DND-41 (cell line): ENCODE results near the gene MAPRE3.

Experiments
- ATAC-seq: fragments of 200-7000 bp; cut with Tn5 transposase; 3 replicates; pipeline ENCODE4 v1.9.1; 2021; ENCODE audit warnings: low read depth; ENCODE audit not compliant: insufficient read depth
- DNase-seq: peaks from one replicate; pipeline ENCODE4 v3.0.0-alpha.2; 2020
- H2AFZ ChIP-seq: 2 replicates; pipeline ENCODE4 v1.6.0; 2012; ENCODE audit warnings: low read depth, low read length
- H3K27ac ChIP-seq: 2 replicates; pipeline ENCODE4 v1.5.1; 2012; ENCODE audit warnings: low read length, inconsistent platforms
- H3K27me3 ChIP-seq: fragments of 200-600 bp; sonication (generic); 2 replicates; pipeline ENCODE4 v1.6.0; 2012; ENCODE audit warnings: low read length, mild to moderate bottlenecking, inconsistent platforms; ENCODE audit not compliant: insufficient read depth, poor library complexity
- H3K36me3 ChIP-seq: 2 replicates; pipeline ENCODE4 v1.5.1; 2012; ENCODE audit warnings: low read length, inconsistent platforms; ENCODE audit not compliant: insufficient read depth
- H3K4me1 ChIP-seq: 2 replicates; pipeline ENCODE4 v1.5.1; 2012; ENCODE audit warnings: mild to moderate bottlenecking, low read length; ENCODE audit not compliant: insufficient read depth
- H3K4me2 ChIP-seq: 2 replicates; pipeline ENCODE4 v1.6.0; 2012; ENCODE audit warnings: mild to moderate bottlenecking, moderate library complexity, low read length, inconsistent platforms; ENCODE audit not compliant: insufficient read depth
- H3K4me3 ChIP-seq, 2 experiments: fragments of 200-600 bp in 1 of 2; shearing (Covaris generic) in 1 of 2; 2 replicates each; pipeline ENCODE4 v1.5.1; 2012 to 2016; ENCODE audit warnings: inconsistent platforms in 2 of 2, low read length in 2 of 2, mild to moderate bottlenecking in 2 of 2, low read depth in 1 of 2, moderate library complexity in 1 of 2
- H3K79me2 ChIP-seq: 2 replicates; pipeline ENCODE4 v1.6.0; 2012; ENCODE audit warnings: low read length, inconsistent platforms; ENCODE audit not compliant: insufficient read depth
- H3K9ac ChIP-seq: 2 replicates; pipeline ENCODE4 v1.6.0; 2012; ENCODE audit warnings: low read depth, mild to moderate bottlenecking, inconsistent platforms, low read length, moderate library complexity
- H3K9me3 ChIP-seq: 2 replicates; pipeline ENCODE4 v1.5.1; 2012; ENCODE audit warnings: low read length, moderate library complexity, mild to moderate bottlenecking, inconsistent platforms; ENCODE audit not compliant: insufficient read depth, severe bottlenecking
- H4K20me1 ChIP-seq: 2 replicates; pipeline ENCODE4 v1.6.0; 2012; ENCODE audit warnings: low read length; ENCODE audit not compliant: insufficient read depth
- EZH2 ChIP-seq: IDR thresholded peaks from 3 replicates; pipeline ENCODE4 v1.6.1; 2012; ENCODE audit warnings: borderline replicate concordance, low read depth, mild to moderate bottlenecking, moderate library complexity, low read length, inconsistent platforms; ENCODE audit not compliant: severe bottlenecking
- TF ChIP-seq, protein P1 (sequence below): IDR thresholded peaks from 2 replicates; pipeline ENCODE4 v1.5.1; 2012; ENCODE audit warnings: borderline replicate concordance, low read length, moderate library complexity, mild to moderate bottlenecking; ENCODE audit not compliant: poor library complexity, severe bottlenecking; ENCODE audit errors: extremely low read depth

Gene MAPRE3

DNA sequence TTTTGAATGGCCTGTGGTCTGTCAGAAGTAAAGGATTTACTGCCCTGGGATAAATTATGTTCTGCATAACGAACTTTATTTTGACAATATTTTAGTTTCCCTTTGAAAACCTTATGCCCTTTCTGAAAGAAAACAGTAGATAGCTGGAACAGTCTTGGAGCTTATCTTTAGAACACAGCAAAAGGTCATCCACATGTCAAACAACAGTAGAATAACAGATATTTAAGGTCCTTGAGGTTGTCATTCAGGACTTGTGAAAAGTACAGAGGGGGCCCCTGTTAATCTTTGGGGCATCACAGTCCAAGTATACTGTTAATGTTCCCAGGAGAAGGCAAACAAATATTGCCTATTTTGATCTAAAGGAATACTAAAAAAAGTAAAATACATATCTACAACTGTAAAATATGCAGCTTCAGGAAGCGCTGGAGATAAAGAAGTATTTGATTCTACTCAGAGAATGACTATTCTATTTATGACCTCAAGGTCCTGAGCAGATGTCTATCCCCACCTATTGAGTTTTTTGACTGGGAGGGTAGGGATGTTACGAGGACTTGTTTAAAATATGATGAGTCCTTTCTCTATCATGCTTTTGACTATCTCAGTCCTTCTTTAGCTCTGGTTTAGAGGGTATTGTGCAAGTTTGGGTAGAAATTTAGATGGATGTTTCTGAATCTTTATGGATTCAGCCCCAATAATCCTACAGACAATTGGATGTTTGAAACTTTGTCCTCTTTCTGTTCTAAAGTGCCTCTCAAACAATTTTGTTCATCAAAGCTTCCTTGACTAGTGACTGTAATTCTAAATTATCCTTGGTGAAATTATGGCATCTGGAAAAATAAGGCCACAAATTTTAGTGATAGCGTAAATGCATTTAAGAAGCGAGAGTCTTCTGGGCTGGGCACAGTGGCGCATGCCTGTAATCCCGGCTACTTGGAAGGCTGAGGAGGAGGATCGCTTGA, 37.3 kb downstream of the MAPRE3 start:
- H3K36me3 ChIP-seq: no peaks in the 10 kb centered on the region
- no peak for ATAC-seq
- H3K9ac ChIP-seq: no peak overlapping the region
- H2AFZ ChIP-seq: no peak overlapping the region
- no peak for DNase-seq
- TF ChIP-seq, protein P1, sequence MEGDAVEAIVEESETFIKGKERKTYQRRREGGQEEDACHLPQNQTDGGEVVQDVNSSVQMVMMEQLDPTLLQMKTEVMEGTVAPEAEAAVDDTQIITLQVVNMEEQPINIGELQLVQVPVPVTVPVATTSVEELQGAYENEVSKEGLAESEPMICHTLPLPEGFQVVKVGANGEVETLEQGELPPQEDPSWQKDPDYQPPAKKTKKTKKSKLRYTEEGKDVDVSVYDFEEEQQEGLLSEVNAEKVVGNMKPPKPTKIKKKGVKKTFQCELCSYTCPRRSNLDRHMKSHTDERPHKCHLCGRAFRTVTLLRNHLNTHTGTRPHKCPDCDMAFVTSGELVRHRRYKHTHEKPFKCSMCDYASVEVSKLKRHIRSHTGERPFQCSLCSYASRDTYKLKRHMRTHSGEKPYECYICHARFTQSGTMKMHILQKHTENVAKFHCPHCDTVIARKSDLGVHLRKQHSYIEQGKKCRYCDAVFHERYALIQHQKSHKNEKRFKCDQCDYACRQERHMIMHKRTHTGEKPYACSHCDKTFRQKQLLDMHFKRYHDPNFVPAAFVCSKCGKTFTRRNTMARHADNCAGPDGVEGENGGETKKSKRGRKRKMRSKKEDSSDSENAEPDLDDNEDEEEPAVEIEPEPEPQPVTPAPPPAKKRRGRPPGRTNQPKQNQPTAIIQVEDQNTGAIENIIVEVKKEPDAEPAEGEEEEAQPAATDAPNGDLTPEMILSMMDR: no peak
- no peak for TF ChIP-seq EZH2
- H4K20me1 ChIP-seq: no peaks in the 10 kb centered on the region
- H3K4me2 ChIP-seq: no peak overlapping the region
- no peaks in the 10 kb centered on the region for H3K9me3 ChIP-seq
- H3K27ac ChIP-seq: no peak overlapping the region
- H3K79me2 ChIP-seq: no peaks in the 10 kb centered on the region
- H3K27me3 ChIP-seq: peaks cover 17% of the 10 kb centered on the region
- H3K4me1 ChIP-seq: peaks cover 11% of the 10 kb centered on the region
- no peak overlapping the region for H3K4me3 ChIP-seq

DNA sequence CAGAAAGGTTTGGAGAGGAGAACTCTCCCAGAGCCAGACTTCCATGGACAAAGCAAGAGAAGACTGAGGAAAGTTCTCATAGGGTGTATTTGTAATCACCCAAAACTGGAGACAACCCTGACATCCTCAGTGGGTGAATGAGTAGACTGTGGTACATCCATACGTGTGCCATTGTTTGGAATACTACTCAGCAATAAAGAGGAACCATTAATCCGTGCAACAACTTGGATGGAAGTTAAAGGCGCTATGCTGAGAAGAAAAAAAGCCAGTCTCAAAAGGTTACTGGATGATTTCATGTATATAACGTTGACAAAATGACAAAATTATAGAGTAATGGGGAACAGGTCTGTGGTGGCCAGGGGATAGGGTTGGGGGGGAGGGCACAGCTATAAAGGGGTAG, 38.2 kb downstream of the MAPRE3 start:
- TF ChIP-seq, protein P1: no peak
- TF ChIP-seq EZH2: no peak
- Histone ChIP-seq H3K4me2 (no peak overlapping the region), H3K9ac (no peak overlapping the region), H3K27me3 (peaks cover 17% of the 10 kb centered on the region), H3K36me3 (no peaks in the 10 kb centered on the region), H2AFZ (no peak overlapping the region), H3K79me2 (no peaks in the 10 kb centered on the region), H3K4me3 (no peak overlapping the region), H3K4me1 (peaks cover 11% of the 10 kb centered on the region), H4K20me1 (no peaks in the 10 kb centered on the region), H3K27ac (no peak overlapping the region), H3K9me3 (no peaks in the 10 kb centered on the region)
- no peak for ATAC-seq
- DNase-seq: no peak

DNA sequence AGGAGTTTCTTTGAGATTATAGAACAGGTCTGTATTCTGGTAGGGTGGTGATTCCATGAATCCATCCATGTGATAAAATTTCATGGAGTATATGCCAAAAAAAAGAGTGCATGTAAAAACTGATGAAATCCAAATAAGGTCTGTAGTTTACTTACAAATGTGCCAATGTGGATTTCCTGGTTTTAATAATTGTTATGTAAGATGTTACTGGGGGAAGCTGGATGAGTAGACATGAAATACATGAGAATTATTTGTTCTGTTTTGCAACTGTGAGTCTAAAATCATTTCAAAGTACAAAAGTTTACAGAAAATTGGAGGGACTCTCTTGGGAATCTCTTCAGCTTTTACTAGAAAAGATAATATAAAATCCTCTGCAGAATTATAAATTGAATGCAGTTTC, 38.6 kb downstream of the MAPRE3 start:
- Histone ChIP-seq H3K4me2 (no peak overlapping the region), H3K4me3 (no peak overlapping the region), H4K20me1 (no peaks in the 10 kb centered on the region), H3K4me1 (peaks cover 11% of the 10 kb centered on the region), H3K36me3 (no peaks in the 10 kb centered on the region), H3K27ac (no peak overlapping the region), H3K27me3 (peaks cover 18% of the 10 kb centered on the region), H2AFZ (no peak overlapping the region), H3K9ac (no peak overlapping the region), H3K79me2 (no peaks in the 10 kb centered on the region), H3K9me3 (no peaks in the 10 kb centered on the region)
- no peak for TF ChIP-seq EZH2
- TF ChIP-seq, protein P1: no peak
- no peak for DNase-seq
- ATAC-seq: no peak
